Calu3 (cell line): Measurements from ENCODE around the gene CBLN2. TPM values are rescaled to one million over a fixed set of nuclear protein-coding genes. Genes with fewer than 3 reads are reported as not detected.

ENCODE experiments used
- Bru-seq: library from RNA; stranded (reverse); fragments of 400-500 nt; gene quantifications from one replicate; lab custom pipeline; 2021; lab: Mats Ljungman, UMichigan
- BruChase-seq, 2 experiments: library from RNA; stranded (reverse); fragments of 400-500 nt; gene quantifications; one replicate each; lab custom pipeline; 2021; lab: Mats Ljungman, UMichigan
- BruUV-seq: library from RNA; stranded (reverse); fragments of 400-500 nt; replicated peaks from 2 replicates; lab custom pipeline; 2021; lab: Mats Ljungman, UMichigan
- CTCF ChIA-PET: fragments of 300-600 bp; sonication (Branson Sonifier 250); formaldehyde crosslinking; loops from one replicate; lab custom pipeline; 2022; ENCODE audit warnings: antibody characterized with exemption; lab: Charles Lee
- DNase-seq: peaks from one replicate; pipeline ENCODE4 v3.0.0; 2022
- H3K27ac Mint-ChIP-seq: one replicate; pipeline ENCODE4 v1.8.0; 2022; ENCODE audit warnings: mixed read lengths; ENCODE audit not compliant: unreplicated experiment
- H3K27me3 Mint-ChIP-seq: one replicate; pipeline ENCODE4 v1.8.0; 2022; ENCODE audit warnings: mixed read lengths; ENCODE audit not compliant: unreplicated experiment
- H3K36me3 Mint-ChIP-seq: one replicate; pipeline ENCODE4 v1.8.0; 2022; ENCODE audit warnings: mild to moderate bottlenecking, moderate library complexity, mixed read lengths; ENCODE audit not compliant: insufficient read depth, unreplicated experiment
- H3K4me1 Mint-ChIP-seq: one replicate; pipeline ENCODE4 v1.8.0; 2022; ENCODE audit warnings: mild to moderate bottlenecking, low read depth, mixed read lengths; ENCODE audit not compliant: unreplicated experiment
- H3K4me3 Mint-ChIP-seq: one replicate; pipeline ENCODE4 v1.8.0; 2022; ENCODE audit warnings: mild to moderate bottlenecking, low read depth, moderate library complexity, mixed read lengths; ENCODE audit not compliant: unreplicated experiment
- H3K9me3 Mint-ChIP-seq: one replicate; pipeline ENCODE4 v1.8.0; 2022; ENCODE audit warnings: low read depth, mixed read lengths; ENCODE audit not compliant: unreplicated experiment
- intact Hi-C: fragments of 100-400 bp; cut with micrococcal nuclease; formaldehyde crosslinking; loops from one replicate; pipeline ENCODE4 v1.10.0; 2022; ENCODE audit not compliant: unreplicated experiment
- long read RNA-seq: library from polyadenylated mRNA; stranded (forward); transcript quantifications from one replicate; pipeline ENCODE4 v2.0.0, GENCODE V29; 2022
- total RNA-seq: library from RNA; stranded (reverse); gene quantifications from 2 replicates; pipeline ENCODE4 v1.2.3, GENCODE V29; 2022
- TF ChIP-seq, protein P1 (sequence below): fragments of 200-600 bp; IDR thresholded peaks from one replicate; pipeline ENCODE4 v1.8.0; 2022; ENCODE audit warnings: antibody characterized with exemption; ENCODE audit not compliant: unreplicated experiment

CBLN2 gene
- total RNA-seq (0.24 TPM in 1 of 2 replicates, not detected in the other), Bru-seq, nascent RNA (percentile 5 among the genes with signal in this experiment), BruChase-seq, experiment 1, labeled RNA remaining after a 6-hour chase (percentile 2 among the genes with signal in this experiment), BruChase-seq, experiment 2, labeled RNA remaining after a 2-hour chase (percentile 4 among the genes with signal in this experiment)
- long read RNA-seq = 0 reads

DNA sequence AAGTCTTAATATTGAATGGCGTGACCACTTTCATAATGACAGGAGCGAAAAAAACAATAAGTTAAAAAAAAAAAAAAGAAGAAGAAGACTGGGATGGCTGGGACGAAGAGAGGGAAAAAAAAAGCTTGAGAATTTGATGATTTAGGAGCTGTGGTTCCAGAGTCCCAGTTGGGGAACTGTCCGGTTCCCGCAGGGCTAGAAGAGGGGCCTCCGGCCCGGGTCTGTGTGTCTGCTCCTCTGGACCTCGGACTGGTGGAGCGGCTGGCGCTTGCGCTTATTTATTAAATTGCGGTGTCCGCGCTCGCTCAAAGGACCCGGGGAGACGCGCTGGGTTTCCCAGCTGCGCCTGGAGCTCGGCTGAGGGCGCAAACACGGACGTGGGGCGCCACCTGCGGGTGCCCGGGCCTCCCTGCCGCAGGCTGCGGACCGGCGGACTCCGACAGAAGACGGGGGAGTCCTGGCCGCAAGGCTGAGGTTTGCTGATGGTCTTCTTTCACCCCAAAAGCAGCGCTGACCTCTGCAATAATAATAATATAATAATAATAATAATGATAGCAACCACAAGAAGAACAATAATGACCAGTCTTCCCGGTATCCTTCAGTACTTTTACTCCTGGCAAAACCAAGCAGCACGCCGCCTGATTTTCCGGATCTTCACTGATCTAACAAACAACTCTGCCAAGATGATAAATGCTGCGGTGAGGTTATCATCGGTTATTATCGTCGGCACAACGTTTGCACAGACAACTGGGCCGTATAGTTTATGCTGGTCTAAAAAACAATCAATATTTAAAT lies at the start of gene CBLN2:
Gene CBLN2, minus strand, starts transcription at position 251 of the 795 bp plus-strand sequence. CDS start 2,182 bp downstream, outside the sequence.
- Mint-ChIP-seq H3K36me3 (peaks cover 7% of the 10 kb centered on the region), H3K4me1 (no peaks in the 10 kb centered on the region), H3K4me3 (peak within 1 kb of the TSS; percentile 60), H3K27me3 (no peaks in the 10 kb centered on the region), H3K27ac (no peak within 1 kb of the TSS), H3K9me3 (peaks cover 6% of the 10 kb centered on the region)
- CTCF ChIA-PET = interaction anchor here (0.6 to 0.8 kb wide), 7 partner anchors 80 to 1560 kb away, joined by 3 to 8 read pairs (median 4); no protein-coding TSS in a partner anchor
- TF ChIP-seq, protein P1, sequence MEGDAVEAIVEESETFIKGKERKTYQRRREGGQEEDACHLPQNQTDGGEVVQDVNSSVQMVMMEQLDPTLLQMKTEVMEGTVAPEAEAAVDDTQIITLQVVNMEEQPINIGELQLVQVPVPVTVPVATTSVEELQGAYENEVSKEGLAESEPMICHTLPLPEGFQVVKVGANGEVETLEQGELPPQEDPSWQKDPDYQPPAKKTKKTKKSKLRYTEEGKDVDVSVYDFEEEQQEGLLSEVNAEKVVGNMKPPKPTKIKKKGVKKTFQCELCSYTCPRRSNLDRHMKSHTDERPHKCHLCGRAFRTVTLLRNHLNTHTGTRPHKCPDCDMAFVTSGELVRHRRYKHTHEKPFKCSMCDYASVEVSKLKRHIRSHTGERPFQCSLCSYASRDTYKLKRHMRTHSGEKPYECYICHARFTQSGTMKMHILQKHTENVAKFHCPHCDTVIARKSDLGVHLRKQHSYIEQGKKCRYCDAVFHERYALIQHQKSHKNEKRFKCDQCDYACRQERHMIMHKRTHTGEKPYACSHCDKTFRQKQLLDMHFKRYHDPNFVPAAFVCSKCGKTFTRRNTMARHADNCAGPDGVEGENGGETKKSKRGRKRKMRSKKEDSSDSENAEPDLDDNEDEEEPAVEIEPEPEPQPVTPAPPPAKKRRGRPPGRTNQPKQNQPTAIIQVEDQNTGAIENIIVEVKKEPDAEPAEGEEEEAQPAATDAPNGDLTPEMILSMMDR = peak; percentile 93
- intact Hi-C loops = loop anchor here (5.0 kb wide), 1 partner anchor 1762 kb away; no protein-coding TSS in a partner anchor
- DNase-seq = peak; percentile 89
- BruUV-seq = no TSS peak

DNA sequence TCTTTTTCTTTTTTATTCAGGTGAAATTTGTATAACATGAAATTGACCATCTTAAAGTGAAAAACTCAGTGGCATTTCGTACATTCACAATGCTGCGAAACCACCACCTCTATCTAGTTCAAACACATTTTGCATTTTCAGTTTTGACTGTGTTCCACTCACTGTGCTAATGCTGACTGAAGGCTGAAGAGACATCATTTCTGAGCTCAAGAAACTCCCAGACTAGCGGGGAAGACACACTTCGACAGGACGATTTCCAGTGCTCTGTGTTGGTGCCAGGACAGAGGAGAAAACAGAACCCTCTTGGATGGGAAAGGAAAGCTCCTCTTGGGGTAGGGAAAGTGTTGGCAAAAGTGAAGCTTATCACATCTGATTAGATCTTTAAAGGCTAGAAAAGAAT lies 44.2 kb upstream of the CBLN2 start:
- no peak overlapping the region for H3K4me3 Mint-ChIP-seq
- DNase-seq = no peak
- intact Hi-C loops = no loop called here
- H3K27me3 Mint-ChIP-seq = no peaks in the 10 kb centered on the region
- H3K36me3 Mint-ChIP-seq = no peaks in the 10 kb centered on the region
- H3K27ac Mint-ChIP-seq = no peak overlapping the region
- no TSS peak for BruUV-seq
- TF ChIP-seq, protein P1 = no peak
- no peaks in the 10 kb centered on the region for H3K4me1 Mint-ChIP-seq
- peaks cover 8% of the 10 kb centered on the region for H3K9me3 Mint-ChIP-seq
- CTCF ChIA-PET = no interaction called here

DNA sequence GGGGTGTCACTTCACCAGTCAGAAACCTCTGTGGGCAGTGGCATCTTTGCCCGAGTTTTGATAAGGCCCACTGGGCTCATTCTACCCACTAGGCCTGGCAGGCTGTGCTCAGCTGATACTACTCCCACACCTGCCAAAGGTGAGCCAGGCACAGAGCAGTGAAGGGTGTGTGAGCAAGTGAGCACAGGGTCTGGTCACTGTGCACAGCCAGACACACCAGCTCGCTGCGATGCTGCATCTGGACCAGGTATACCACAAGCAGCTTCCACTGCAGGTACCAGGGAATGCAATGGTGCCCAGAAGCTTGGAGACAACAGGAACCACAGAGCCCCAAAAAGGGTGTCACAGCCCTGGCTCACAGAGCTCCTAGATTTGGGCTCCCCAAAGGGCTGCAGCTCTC lies 40.6 kb upstream of the CBLN2 start:
- H3K36me3 Mint-ChIP-seq = no peaks in the 10 kb centered on the region
- no TSS peak for BruUV-seq
- no peak for DNase-seq
- no peak overlapping the region for H3K27ac Mint-ChIP-seq
- H3K4me1 Mint-ChIP-seq = no peaks in the 10 kb centered on the region
- H3K4me3 Mint-ChIP-seq = no peak overlapping the region
- H3K27me3 Mint-ChIP-seq = no peaks in the 10 kb centered on the region
- TF ChIP-seq, protein P1 = no peak
- intact Hi-C loops = no loop called here
- peaks cover 5% of the 10 kb centered on the region for H3K9me3 Mint-ChIP-seq
- CTCF ChIA-PET = no interaction called here

DNA sequence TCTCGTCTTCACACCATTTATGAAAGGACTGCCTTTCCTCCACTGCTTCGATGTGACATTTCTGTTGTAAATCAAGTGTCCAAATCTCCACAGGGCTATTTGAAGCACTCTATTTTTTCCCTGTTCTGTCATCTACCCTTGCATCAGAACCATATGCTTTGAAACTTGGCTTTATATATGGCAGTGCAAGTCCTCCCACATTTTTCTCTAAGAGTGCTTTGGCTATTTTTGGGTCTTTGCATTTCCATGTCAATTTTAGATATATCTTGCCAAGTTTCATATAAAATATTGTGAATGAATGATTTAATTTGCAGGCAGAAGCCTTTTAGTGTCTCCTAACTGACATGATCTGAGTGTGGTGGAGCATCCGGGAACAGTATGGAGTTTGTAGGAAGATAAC lies 37.8 kb upstream of the CBLN2 start:
- CTCF ChIA-PET = no interaction called here
- intact Hi-C loops = no loop called here
- BruUV-seq = no TSS peak

More for the DNA sequence above, 37.8 kb upstream of the CBLN2 start:
- H3K4me1 Mint-ChIP-seq = no peaks in the 10 kb centered on the region
- H3K36me3 Mint-ChIP-seq = no peaks in the 10 kb centered on the region
- DNase-seq = no peak
- no peaks in the 10 kb centered on the region for H3K9me3 Mint-ChIP-seq
- H3K27ac Mint-ChIP-seq = no peak overlapping the region
- no peaks in the 10 kb centered on the region for H3K27me3 Mint-ChIP-seq
- TF ChIP-seq, protein P1 = no peak
- H3K4me3 Mint-ChIP-seq = no peak overlapping the region
